CD4-positive, alpha-beta memory T cell (primary cell): ENCODE measurements around the gene C2orf74. TPM values are rescaled to one million over a fixed set of nuclear protein-coding genes. Genes with fewer than 3 reads are reported as not detected.
"Not testable (repeated sequence)": the region's sequence is repeated elsewhere in the genome, so short reads cannot be mapped to it uniquely, and the experiment has no call there.

ENCODE experiments used
- CTCF ChIA-PET: fragments of 350-600 bp; sonication (Branson Sonifier 250); formaldehyde crosslinking; loops from one replicate; lab custom pipeline; 2021; ENCODE audit warnings: inconsistent platforms; ENCODE audit not compliant: partially characterized antibody; lab: Charles Lee
- POLR2A ChIA-PET: fragments of 350-600 bp; sonication (Branson Sonifier 250); formaldehyde crosslinking; loops from one replicate; lab custom pipeline; 2021; ENCODE audit not compliant: partially characterized antibody; lab: Charles Lee
- DNase-seq, 5 donors: peaks; one replicate each; pipeline versions ENCODE4 v3.0.0 to v3.0.0-alpha.2; 2020 to 2022; ENCODE audit warnings: mixed read lengths in 1 of 5
- H3K27ac ChIP-seq: one replicate; pipeline ENCODE4 v1.7.0; 2013; ENCODE audit warnings: low read depth, low read length
- H3K27me3 ChIP-seq: 2 replicates; pipeline ENCODE4 v1.7.0; 2013; ENCODE audit warnings: mild to moderate bottlenecking, low read length, moderate library complexity; ENCODE audit not compliant: insufficient read depth
- H3K36me3 ChIP-seq: 2 replicates; pipeline ENCODE4 v1.7.0; 2013; ENCODE audit warnings: mild to moderate bottlenecking, low read length, moderate library complexity; ENCODE audit not compliant: insufficient read depth
- H3K4me1 ChIP-seq: 2 replicates; pipeline ENCODE4 v1.7.0; 2013; ENCODE audit warnings: mild to moderate bottlenecking, low read length, moderate library complexity; ENCODE audit not compliant: insufficient read depth
- H3K4me3 ChIP-seq, 2 donors: one replicate each; pipeline ENCODE4 v1.7.0; 2013; ENCODE audit warnings: low read length in 2 of 2, mild to moderate bottlenecking in 1 of 2
- H3K9me3 ChIP-seq, 2 donors: one replicate each; pipeline ENCODE4 v1.7.0; 2013; ENCODE audit warnings: low read length in 2 of 2, control low read depth in 1 of 2; ENCODE audit not compliant: control insufficient read depth in 1 of 2
- H3K27ac Mint-ChIP-seq, 7 donors: one replicate each; pipeline ENCODE4 v1.8.0; 2020 to 2021; ENCODE audit warnings: mixed read lengths in 7 of 7, mild to moderate bottlenecking in 6 of 7, inconsistent platforms in 3 of 7, moderate library complexity in 3 of 7
- H3K27me3 Mint-ChIP-seq, 2 donors: one replicate each; pipeline ENCODE4 v1.8.0; 2020 to 2021; ENCODE audit warnings: mixed read lengths in 2 of 2
- H3K36me3 Mint-ChIP-seq, 2 donors: one replicate each; pipeline ENCODE4 v1.8.0; 2020 to 2021; ENCODE audit warnings: mixed read lengths in 2 of 2, inconsistent platforms in 1 of 2, mild to moderate bottlenecking in 1 of 2
- H3K4me1 Mint-ChIP-seq, 4 donors: one replicate each; pipeline ENCODE4 v1.8.0; 2020 to 2021; ENCODE audit warnings: mixed read lengths in 4 of 4, mild to moderate bottlenecking in 1 of 4
- H3K4me3 Mint-ChIP-seq, 8 donors: one replicate each; pipeline ENCODE4 v1.8.0; 2020 to 2021; ENCODE audit warnings: mixed read lengths in 8 of 8, mild to moderate bottlenecking in 7 of 8, moderate library complexity in 6 of 8, inconsistent platforms in 3 of 8
- H3K9me3 Mint-ChIP-seq, 8 donors: one replicate each; pipeline ENCODE4 v1.8.0; 2020 to 2021; ENCODE audit warnings: mixed read lengths in 8 of 8, mild to moderate bottlenecking in 5 of 8, inconsistent platforms in 3 of 8, moderate library complexity in 1 of 8
- intact Hi-C: fragments of 100-400 bp; cut with micrococcal nuclease; formaldehyde crosslinking; loops from one replicate; pipeline ENCODE4 v1.15.1; 2023
- polyA plus RNA-seq, 2 donors: library from polyadenylated mRNA; unstranded; fragments of 300-500 nt; fragmentation: Illumina TruSeq; gene quantifications; one replicate each; pipeline ENCODE4 v1.2.3, GENCODE V29; 2021
- total RNA-seq, 2 experiments: library from RNA; stranded (reverse); gene quantifications; one replicate each; pipeline ENCODE4 v1.2.3, GENCODE V29; 2021

Gene C2orf74
- total and polyA plus RNA-seq, 4 experiments from 2014 or later: 18.3 to 38.1 (median 28.0) TPM

GRCh38 chr2:61184263-61184662, 22.3 kb downstream of the C2orf74 start:
- POLR2A ChIA-PET: interaction anchor here (2.0 kb wide), 1 partner anchor 7 kb away, joined by 8 read pairs; no protein-coding TSS in a partner anchor
- intact Hi-C loops: no loop called here
- Mint-ChIP-seq H3K4me1 (peaks cover 36 to 58% (median 44%) of the 10 kb centered on the region in 4 donors), H3K9me3 (no peaks in the 10 kb centered on the region), H3K27me3 (no peaks in the 10 kb centered on the region), H3K4me3 (no peak overlapping the region), H3K27ac (peak overlapping the region in 4 of 7 donors; percentile 7 to 86 (median 21)), H3K36me3 (peaks cover 80 to 89% of the 10 kb centered on the region in 2 donors)
- DNase-seq: no peak
- Histone ChIP-seq H3K4me1 (peaks cover 44% of the 10 kb centered on the region), H3K4me3 (no peak overlapping the region), H3K36me3 (peaks cover 78% of the 10 kb centered on the region), H3K27ac (no peak overlapping the region), H3K27me3 (no peaks in the 10 kb centered on the region), H3K9me3 (no peaks in the 10 kb centered on the region)
- CTCF ChIA-PET: no interaction called here

GRCh38 chr2:61185231-61185728, 23.3 kb downstream of the C2orf74 start:
- Histone ChIP-seq H3K9me3 (no peaks in the 10 kb centered on the region), H3K27ac (no peak overlapping the region), H3K27me3 (no peaks in the 10 kb centered on the region), H3K4me1 (peaks cover 34% of the 10 kb centered on the region), H3K36me3 (peaks cover 84% of the 10 kb centered on the region), H3K4me3 (no peak overlapping the region)
- no peaks in the 10 kb centered on the region for H3K9me3 Mint-ChIP-seq
- H3K27ac Mint-ChIP-seq: peak overlapping the region; percentile 8 to 86 (median 46)
- H3K27me3 Mint-ChIP-seq: no peaks in the 10 kb centered on the region
- intact Hi-C loops: no loop called here
- DNase-seq: no peak
- H3K4me1 Mint-ChIP-seq: peaks cover 27 to 47% (median 34%) of the 10 kb centered on the region in 4 donors
- H3K4me3 Mint-ChIP-seq: no peak overlapping the region
- peaks cover 74 to 89% of the 10 kb centered on the region in 2 donors for H3K36me3 Mint-ChIP-seq
- CTCF ChIA-PET: no interaction called here
- POLR2A ChIA-PET: interaction anchor here (1.6 to 2.0 kb wide), 2 partner anchors 8 to 23 kb away, joined by 3 to 8 read pairs; partner anchors contain the start of gene C2orf74

DNA sequence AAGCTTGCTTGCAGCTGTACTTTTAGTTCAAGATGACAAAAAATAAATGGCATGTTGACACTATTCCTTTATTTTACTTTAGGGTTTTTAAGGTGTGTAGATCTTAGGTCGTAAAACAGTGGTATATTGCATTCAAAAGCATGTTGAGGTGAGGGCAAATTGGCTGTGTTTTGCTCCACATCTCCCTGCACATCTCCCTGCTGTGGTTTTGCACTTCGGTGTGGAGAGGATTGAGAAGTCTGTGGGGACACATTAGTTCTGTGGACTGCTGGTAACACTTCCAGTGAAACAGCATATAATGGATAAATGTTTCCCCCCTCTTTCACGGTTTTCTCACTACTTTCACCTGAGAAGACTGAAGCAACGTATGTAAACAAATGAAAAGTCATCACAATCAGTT, 25.1 kb downstream of the C2orf74 start:
- ChIA-PET CTCF (interaction anchor here (1.9 kb wide), 1 partner anchor 9 kb away, joined by 6 read pairs; no protein-coding TSS in a partner anchor), POLR2A (interaction anchor here (1.2 kb wide), 1 partner anchor 9 kb away, joined by 3 read pairs; no protein-coding TSS in a partner anchor)
- Mint-ChIP-seq H3K4me3 (no peak overlapping the region), H3K36me3 (peaks cover 67 to 90% of the 10 kb centered on the region in 2 donors), H3K9me3 (no peaks in the 10 kb centered on the region), H3K27me3 (no peaks in the 10 kb centered on the region), H3K4me1 (peaks cover 15 to 38% (median 20%) of the 10 kb centered on the region in 4 donors), H3K27ac (peak overlapping the region in 1 of 7 donors; percentile 17)
- H3K4me3 ChIP-seq: no peak overlapping the region
- H3K4me1 ChIP-seq: peaks cover 16% of the 10 kb centered on the region
- H3K36me3 ChIP-seq: peaks cover 80% of the 10 kb centered on the region
- H3K9me3 ChIP-seq: no peaks in the 10 kb centered on the region
- H3K27ac ChIP-seq: no peak overlapping the region
- no peaks in the 10 kb centered on the region for H3K27me3 ChIP-seq
- DNase-seq: no peak
- intact Hi-C loops: no loop called here

- Histone ChIP-seq H3K4me1 (peaks cover 12% of the 10 kb centered on the region), H3K4me3 (no peak overlapping the region), H3K27me3 (no peaks in the 10 kb centered on the region), H3K9me3 (no peaks in the 10 kb centered on the region), H3K36me3 (peaks cover 25% of the 10 kb centered on the region), H3K27ac (peak overlapping the region; percentile 19)
- peaks cover 10 to 41% of the 10 kb centered on the region in 2 donors for H3K36me3 Mint-ChIP-seq
- no peaks in the 10 kb centered on the region for H3K27me3 Mint-ChIP-seq
- H3K9me3 Mint-ChIP-seq: no peaks in the 10 kb centered on the region
- ChIA-PET POLR2A (interaction anchor here (0.8 to 1.0 kb wide), 2 partner anchors 8 to 16 kb away, joined by 3 read pairs; no protein-coding TSS in a partner anchor), CTCF (no interaction called here)
- peaks cover 15 to 26% (median 15%) of the 10 kb centered on the region in 4 donors for H3K4me1 Mint-ChIP-seq
- peak overlapping the region in 6 of 7 donors; percentile 33 to 85 (median 73) for H3K27ac Mint-ChIP-seq
- peak in 1 of 5 donors; percentile 11 for DNase-seq
- H3K4me3 Mint-ChIP-seq: peak overlapping the region in 1 of 8 donors; percentile 34
- intact Hi-C loops: no loop called here
These were observed 31.9 kb downstream of the C2orf74 start for GRCh38 chr2:61193670-61194561.

- H3K27ac ChIP-seq, H3K4me3 Mint-ChIP-seq, intact Hi-C loops, H3K27me3 ChIP-seq, H3K9me3 Mint-ChIP-seq, DNase-seq, H3K27me3 Mint-ChIP-seq, CTCF ChIA-PET, H3K9me3 ChIP-seq, H3K4me3 ChIP-seq: not testable (repeated sequence)
- Histone ChIP-seq H3K4me1 (peaks cover 12% of the 10 kb centered on the region), H3K36me3 (peaks cover 20% of the 10 kb centered on the region)
- H3K36me3 Mint-ChIP-seq: peaks cover 13 to 41% of the 10 kb centered on the region in 2 donors
- POLR2A ChIA-PET: interaction anchor here (0.8 kb wide), 1 partner anchor 17 kb away, joined by 3 read pairs; no protein-coding TSS in a partner anchor
- H3K27ac Mint-ChIP-seq: peak overlapping the region in 2 of 7 donors; percentile 29 to 60
- peaks cover 15 to 26% (median 16%) of the 10 kb centered on the region in 4 donors for H3K4me1 Mint-ChIP-seq
These were observed 32.7 kb downstream of the C2orf74 start for GRCh38 chr2:61194646-61195045.

GRCh38 chr2:61196671-61197070, 34.7 kb downstream of the C2orf74 start:
- no peak for DNase-seq
- H3K36me3 ChIP-seq: peaks cover 7% of the 10 kb centered on the region
- H3K4me3 Mint-ChIP-seq: no peak overlapping the region
- ChIA-PET CTCF (interaction anchor here (2.2 kb wide), 1 partner anchor 61 kb away, joined by 7 read pairs; no protein-coding TSS in a partner anchor), POLR2A (interaction anchor here (0.8 kb wide), 1 partner anchor 19 kb away, joined by 3 read pairs; no protein-coding TSS in a partner anchor)
- H3K36me3 Mint-ChIP-seq: peaks cover 11 to 27% of the 10 kb centered on the region in 2 donors
- no peaks in the 10 kb centered on the region for H3K9me3 ChIP-seq
- H3K9me3 Mint-ChIP-seq: no peaks in the 10 kb centered on the region
- peak overlapping the region in 2 of 7 donors; percentile 35 to 36 for H3K27ac Mint-ChIP-seq
- no peaks in the 10 kb centered on the region for H3K27me3 Mint-ChIP-seq
- intact Hi-C loops: no loop called here
- H3K4me3 ChIP-seq: no peak overlapping the region
- no peak overlapping the region for H3K27ac ChIP-seq
- peaks cover 11 to 22% (median 16%) of the 10 kb centered on the region in 4 donors for H3K4me1 Mint-ChIP-seq
- no peaks in the 10 kb centered on the region for H3K27me3 ChIP-seq
- peaks cover 12% of the 10 kb centered on the region for H3K4me1 ChIP-seq
